HCT116 (cell line): ENCODE measurements around the gene SDK2. TPM values are rescaled to one million over a fixed set of nuclear protein-coding genes. Genes with fewer than 3 reads are reported as not detected.

ENCODE experiments used
- ATAC-seq: fragments of 200-7000 bp; cut with Tn5 transposase; 2 replicates; pipeline ENCODE4 v1.9.1; 2020; ENCODE audit warnings: mild to moderate bottlenecking, moderate library complexity
- BruUV-seq: library from RNA; stranded (reverse); fragments of 400-500 nt; replicated peaks from 2 replicates; lab custom pipeline; 2021; lab: Mats Ljungman, UMichigan
- CTCF ChIA-PET: fragments of 300-600 bp; sonication (Branson Sonifier 250); formaldehyde crosslinking; loops from one replicate; lab custom pipeline; 2021; ENCODE audit warnings: antibody characterized with exemption; lab: Charles Lee
- POLR2A ChIA-PET: fragments of 300-600, 350-600 bp; sonication (Branson Sonifier 250); formaldehyde crosslinking; loops from one replicate; lab custom pipeline; 2021; ENCODE audit warnings: antibody characterized with exemption; lab: Charles Lee
- RAD21 ChIA-PET, 2 experiments: fragments of 300-600 bp; sonication (Branson Sonifier 250); formaldehyde crosslinking; loops; one replicate each; lab custom pipeline; 2023; ENCODE audit warnings: low total read pairs in 2 of 2; ENCODE audit not compliant: uncharacterized antibody in 2 of 2, unreplicated experiment in 2 of 2, low non-redundant PET in 1 of 2; lab: Charles Lee
- DNase-seq: peaks from one replicate; pipeline ENCODE4 v3.0.0-alpha.2; 2010; ENCODE audit warnings: low read depth, low spot score
- H2AFZ ChIP-seq: fragments of 200-600 bp; shearing (Covaris generic), sonication (generic); 2 replicates; pipeline ENCODE4 v1.6.1; 2017; ENCODE audit warnings: low read depth, mixed run types, mixed read lengths, antibody characterized with exemption, low read length; ENCODE audit not compliant: poor library complexity, severe bottlenecking
- H3K27ac ChIP-seq: 2 replicates; pipeline ENCODE4 v1.5.1; 2012; ENCODE audit warnings: low read depth, low read length
- H3K27me3 ChIP-seq: fragments of 200-600 bp; sonication (generic); 2 replicates; pipeline ENCODE4 v1.6.1; 2016; ENCODE audit warnings: mixed run types, low read length, mixed read lengths; ENCODE audit not compliant: insufficient read depth
- H3K36me3 ChIP-seq, 2 experiments: fragments of 200-500 bp in 1 of 2; fragments of 200-600 bp in 1 of 2; sonication (Bioruptor generic) in 1 of 2; sonication (generic) in 1 of 2; 2 replicates each; pipeline versions ENCODE4 v1.5.1 to v1.6.1; 2014 to 2016; ENCODE audit warnings: low read length in 2 of 2, inconsistent platforms in 1 of 2, mixed read lengths in 1 of 2, mixed run types in 1 of 2; ENCODE audit not compliant: insufficient read depth in 2 of 2, control insufficient read depth in 1 of 2
- H3K4me1 ChIP-seq, 2 experiments: fragments of 200-600 bp in 1 of 2; sonication (generic) in 1 of 2; 2 replicates each; pipeline versions ENCODE4 v1.5.1 to v1.6.1; 2012 to 2017; ENCODE audit warnings: low read length in 2 of 2, inconsistent platforms in 1 of 2, mild to moderate bottlenecking in 1 of 2, mixed read lengths in 1 of 2, mixed run types in 1 of 2, moderate library complexity in 1 of 2; ENCODE audit not compliant: insufficient read depth in 2 of 2, control insufficient read depth in 1 of 2
- H3K4me2 ChIP-seq: fragments of 200-600 bp; sonication (generic); 2 replicates; pipeline ENCODE4 v1.6.1; 2017; ENCODE audit warnings: mixed run types, low read length, mixed read lengths
- H3K4me3 ChIP-seq, 2 experiments: fragments of 200-600 bp in 1 of 2; sonication (generic) in 1 of 2; replicated peaks in 1 of 2; 2 replicates each; pipeline ENCODE4 v1.5.1; 2011 to 2016; ENCODE audit warnings: low read length in 2 of 2, control low read depth in 1 of 2, low read depth in 1 of 2, mild to moderate bottlenecking in 1 of 2, mixed read lengths in 1 of 2, mixed run types in 1 of 2
- H3K79me2 ChIP-seq: fragments of 200-600 bp; sonication (generic); 2 replicates; pipeline ENCODE4 v1.6.1; 2017; ENCODE audit warnings: mild to moderate bottlenecking, mixed run types, low read length, moderate library complexity, mixed read lengths; ENCODE audit not compliant: insufficient read depth
- H3K9ac ChIP-seq: fragments of 200-600 bp; sonication (generic); 2 replicates; pipeline ENCODE4 v1.6.1; 2016; ENCODE audit warnings: low read length, mixed read lengths
- H3K9me2 ChIP-seq: fragments of 200-600 bp; sonication (generic), shearing (Covaris generic); 2 replicates; pipeline ENCODE4 v1.6.1; 2017; ENCODE audit warnings: mixed run types, mild to moderate bottlenecking, moderate library complexity; ENCODE audit not compliant: insufficient read depth
- H3K9me3 ChIP-seq, 2 experiments: fragments of 200-500 bp in 1 of 2; fragments of 200-600 bp in 1 of 2; sonication (Bioruptor generic) in 1 of 2; sonication (generic) in 1 of 2; 2 replicates each; pipeline ENCODE4 v1.6.1; 2014 to 2017; ENCODE audit warnings: low read length in 2 of 2, mixed read lengths in 2 of 2, inconsistent platforms in 1 of 2, low read depth in 1 of 2, mild to moderate bottlenecking in 1 of 2, mixed run types in 1 of 2, moderate library complexity in 1 of 2; ENCODE audit not compliant: control insufficient read depth in 1 of 2, insufficient read depth in 1 of 2
- H4K20me1 ChIP-seq: fragments of 200-600 bp; sonication (generic), shearing (Covaris generic); 2 replicates; pipeline ENCODE4 v1.6.1; 2017; ENCODE audit warnings: mixed run types, mild to moderate bottlenecking, moderate library complexity; ENCODE audit not compliant: insufficient read depth
- ATF3 ChIP-seq: IDR thresholded peaks from 2 replicates; pipeline ENCODE4 v1.6.1; 2012
- CBX3 ChIP-seq: IDR thresholded peaks from 2 replicates; pipeline ENCODE4 v1.6.1; 2012; ENCODE audit warnings: low read depth
- CEBPB ChIP-seq: IDR thresholded peaks from 2 replicates; pipeline ENCODE4 v1.6.1; 2012; ENCODE audit warnings: low read depth
- CTCF ChIP-seq, 3 experiments: fragments of 200-600 bp in 1 of 3; sonication (generic) in 1 of 3; IDR thresholded peaks in 2 of 3; conservative IDR thresholded peaks in 1 of 3; 2 replicates each; pipeline ENCODE4 v1.5.1; 2012 to 2017; ENCODE audit warnings: low read depth in 2 of 3, low read length in 2 of 3, antibody characterized with exemption in 1 of 3, borderline replicate concordance in 1 of 3, control low read depth in 1 of 3, mild to moderate bottlenecking in 1 of 3, mixed read lengths in 1 of 3, mixed run types in 1 of 3, moderate library complexity in 1 of 3; ENCODE audit not compliant: insufficient read depth in 1 of 3
- EGR1 ChIP-seq: IDR thresholded peaks from 2 replicates; pipeline ENCODE4 v1.6.1; 2012; ENCODE audit warnings: low read depth
- ELF1 ChIP-seq: IDR thresholded peaks from 2 replicates; pipeline ENCODE4 v1.6.1; 2012; ENCODE audit warnings: low read depth, borderline replicate concordance
- EZH2 ChIP-seq: fragments of 200-600 bp; sonication (generic); IDR thresholded peaks from 2 replicates; pipeline ENCODE4 v1.6.1; 2017; ENCODE audit warnings: antibody characterized with exemption, mixed run types
- EZH2phosphoT487 ChIP-seq: fragments of 200-600 bp; IDR thresholded peaks from 2 replicates; pipeline ENCODE4 v1.6.1; 2018; ENCODE audit warnings: antibody characterized with exemption, borderline replicate concordance
- FOSL1 ChIP-seq: IDR thresholded peaks from 2 replicates; pipeline ENCODE4 v1.6.1; 2012; ENCODE audit warnings: low read depth
- JUND ChIP-seq: IDR thresholded peaks from 2 replicates; pipeline ENCODE4 v1.6.1; 2012
- POLR2A ChIP-seq: IDR thresholded peaks from 2 replicates; pipeline ENCODE4 v1.7.0; 2011; ENCODE audit warnings: borderline replicate concordance; ENCODE audit not compliant: insufficient read depth, insufficient read length; ENCODE audit errors: extremely low read depth
- POLR2AphosphoS5 ChIP-seq: IDR thresholded peaks from 2 replicates; pipeline ENCODE4 v1.6.1; 2011; ENCODE audit warnings: mild to moderate bottlenecking, low read depth, low read length, moderate library complexity
- REST ChIP-seq: IDR thresholded peaks from 2 replicates; pipeline ENCODE4 v1.6.1; 2012; ENCODE audit warnings: low read depth
- SIN3A ChIP-seq: IDR thresholded peaks from 2 replicates; pipeline ENCODE4 v1.6.1; 2012; ENCODE audit warnings: low read depth
- SRF ChIP-seq: IDR thresholded peaks from 2 replicates; pipeline ENCODE4 v1.6.1; 2012; ENCODE audit warnings: low read depth
- TCF7L2 ChIP-seq: IDR thresholded peaks from 2 replicates; pipeline ENCODE4 v1.7.0; 2011; ENCODE audit warnings: borderline replicate concordance, inconsistent platforms; ENCODE audit not compliant: insufficient read depth, insufficient read length; ENCODE audit errors: extremely low read depth
- YY1 ChIP-seq: IDR thresholded peaks from 2 replicates; pipeline ENCODE4 v1.6.1; 2011; ENCODE audit warnings: low read length, low read depth, moderate library complexity, mild to moderate bottlenecking; ENCODE audit not compliant: insufficient replicate concordance; ENCODE audit errors: extremely low read depth
- ZFX ChIP-seq: fragments of 450-650 bp; IDR thresholded peaks from 2 replicates; pipeline ENCODE4 v1.6.1; 2017
- ZNF274 ChIP-seq: fragments of 200-500 bp; sonication (Bioruptor generic); IDR thresholded peaks from 2 replicates; pipeline ENCODE4 v1.6.1; 2014; ENCODE audit warnings: mild to moderate bottlenecking, low read depth, low read length, inconsistent platforms
- intact Hi-C: fragments of 100-400 bp; cut with micrococcal nuclease; formaldehyde crosslinking; loops from 2 replicates; pipeline ENCODE4 v1.10.0; 2022
- total RNA-seq: library from RNA; stranded (reverse); gene quantifications from one replicate; pipeline ENCODE4 v1.2.1, GENCODE V29; 2021; ENCODE audit not compliant: unreplicated experiment
- TF ChIP-seq, protein P1 (sequence below): IDR thresholded peaks from 2 replicates; pipeline ENCODE4 v1.6.1; 2011; ENCODE audit warnings: mild to moderate bottlenecking, low read length, moderate library complexity; ENCODE audit not compliant: insufficient replicate concordance; ENCODE audit errors: extremely low read depth

The SDK2 gene
- total RNA-seq, 1 experiment from 2014 or later: 0.10 TPM

GRCh38 chr17:73474370-73474988 is 169.8 kb downstream of the SDK2 start:
- H3K79me2 ChIP-seq: no peaks in the 10 kb centered on the region
- H3K4me2 ChIP-seq: peak overlapping the region; percentile 29; the same call in 1 of the 2 replicates
- no peak overlapping the region for H3K27ac ChIP-seq
- DNase-seq: peak; percentile 52
- CTCF ChIA-PET: no interaction called here
- no peaks in the 10 kb centered on the region for H3K9me3 ChIP-seq
- peak; percentile 64 for ATAC-seq
- H3K27me3 ChIP-seq: no peaks in the 10 kb centered on the region
- POLR2A ChIA-PET: no interaction called here
- no peaks in the 10 kb centered on the region for H3K9me2 ChIP-seq
- no peak overlapping the region for H3K4me3 ChIP-seq
- intact Hi-C loops: no loop called here
- peaks cover 8 to 10% of the 10 kb centered on the region in 2 experiments; a peak in 3 of 4 replicates for H3K4me1 ChIP-seq
- BruUV-seq: no TSS peak
- no peaks in the 10 kb centered on the region for H3K36me3 ChIP-seq
- H4K20me1 ChIP-seq: no peaks in the 10 kb centered on the region
- no peak overlapping the region for H3K9ac ChIP-seq
- RAD21 ChIA-PET: no interaction called here
- peak overlapping the region; percentile 34 for H2AFZ ChIP-seq
- TF ChIP-seq EZH2 (no peak), FOSL1 (peak; percentile 41; the same call in 1 of the 2 replicates), TCF7L2 (no peak), POLR2A (no peak), EGR1 (no peak), JUND (0 out of 2 replicates have a peak, but pooled peaks have one; percentile 48), ELF1 (no peak), EZH2phosphoT487 (no peak), CBX3 (no peak), CTCF (IDR thresholded peaks at IDR 0.05 in 2 of 3, conservative IDR thresholded peaks at IDR 0.05 in 1 of 3; ENCODE audit: borderline replicate concordance in 1 of 3, insufficient read depth in 1 of 3, low read depth in 2 of 3, low read length in 2 of 3) (no peak), SRF (no peak), ZNF274 (no peak), SIN3A (no peak), REST (no peak), CEBPB (no peak), ZFX (no peak), ATF3 (no peak), YY1 (no peak), POLR2AphosphoS5 (peak; percentile 56)
- TF ChIP-seq, protein P1, sequence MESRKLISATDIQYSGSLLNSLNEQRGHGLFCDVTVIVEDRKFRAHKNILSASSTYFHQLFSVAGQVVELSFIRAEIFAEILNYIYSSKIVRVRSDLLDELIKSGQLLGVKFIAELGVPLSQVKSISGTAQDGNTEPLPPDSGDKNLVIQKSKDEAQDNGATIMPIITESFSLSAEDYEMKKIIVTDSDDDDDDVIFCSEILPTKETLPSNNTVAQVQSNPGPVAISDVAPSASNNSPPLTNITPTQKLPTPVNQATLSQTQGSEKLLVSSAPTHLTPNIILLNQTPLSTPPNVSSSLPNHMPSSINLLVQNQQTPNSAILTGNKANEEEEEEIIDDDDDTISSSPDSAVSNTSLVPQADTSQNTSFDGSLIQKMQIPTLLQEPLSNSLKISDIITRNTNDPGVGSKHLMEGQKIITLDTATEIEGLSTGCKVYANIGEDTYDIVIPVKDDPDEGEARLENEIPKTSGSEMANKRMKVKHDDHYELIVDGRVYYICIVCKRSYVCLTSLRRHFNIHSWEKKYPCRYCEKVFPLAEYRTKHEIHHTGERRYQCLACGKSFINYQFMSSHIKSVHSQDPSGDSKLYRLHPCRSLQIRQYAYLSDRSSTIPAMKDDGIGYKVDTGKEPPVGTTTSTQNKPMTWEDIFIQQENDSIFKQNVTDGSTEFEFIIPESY: no peak
